Nephron progenitor cell (in vitro differentiated cells): ENCODE data around the gene ZFP36L1.
A peak's percentile ranks its signal among the peaks of the same experiment; 100 is the strongest.

Experiments
- DNase-seq: peaks from one replicate; pipeline ENCODE4 v3.0.0; 2021
- H3K27ac Mint-ChIP-seq: 2 replicates; pipeline ENCODE4 v1.8.0; 2021; ENCODE audit warnings: mild to moderate bottlenecking, moderate library complexity, mixed read lengths
- H3K27me3 Mint-ChIP-seq: 2 replicates; pipeline ENCODE4 v1.8.0; 2021; ENCODE audit warnings: mild to moderate bottlenecking, low read depth, mixed read lengths; ENCODE audit not compliant: poor library complexity
- H3K36me3 Mint-ChIP-seq: 2 replicates; pipeline ENCODE4 v1.8.0; 2021; ENCODE audit warnings: low read depth, mixed read lengths
- H3K4me1 Mint-ChIP-seq: 2 replicates; pipeline ENCODE4 v1.8.0; 2021; ENCODE audit warnings: mixed read lengths
- H3K4me3 Mint-ChIP-seq: 2 replicates; pipeline ENCODE4 v1.8.0; 2021; ENCODE audit warnings: mild to moderate bottlenecking, moderate library complexity, mixed read lengths
- H3K9me3 Mint-ChIP-seq: 2 replicates; pipeline ENCODE4 v1.8.0; 2021; ENCODE audit warnings: mild to moderate bottlenecking, moderate library complexity, mixed read lengths
- TF ChIP-seq, protein P1 (sequence below): fragments of 200-600 bp; sonication (generic); IDR thresholded peaks from 2 replicates; pipeline ENCODE4 v1.5.0; 2021; ENCODE audit warnings: antibody characterized with exemption

Gene ZFP36L1, protein sequence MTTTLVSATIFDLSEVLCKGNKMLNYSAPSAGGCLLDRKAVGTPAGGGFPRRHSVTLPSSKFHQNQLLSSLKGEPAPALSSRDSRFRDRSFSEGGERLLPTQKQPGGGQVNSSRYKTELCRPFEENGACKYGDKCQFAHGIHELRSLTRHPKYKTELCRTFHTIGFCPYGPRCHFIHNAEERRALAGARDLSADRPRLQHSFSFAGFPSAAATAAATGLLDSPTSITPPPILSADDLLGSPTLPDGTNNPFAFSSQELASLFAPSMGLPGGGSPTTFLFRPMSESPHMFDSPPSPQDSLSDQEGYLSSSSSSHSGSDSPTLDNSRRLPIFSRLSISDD

DNA sequence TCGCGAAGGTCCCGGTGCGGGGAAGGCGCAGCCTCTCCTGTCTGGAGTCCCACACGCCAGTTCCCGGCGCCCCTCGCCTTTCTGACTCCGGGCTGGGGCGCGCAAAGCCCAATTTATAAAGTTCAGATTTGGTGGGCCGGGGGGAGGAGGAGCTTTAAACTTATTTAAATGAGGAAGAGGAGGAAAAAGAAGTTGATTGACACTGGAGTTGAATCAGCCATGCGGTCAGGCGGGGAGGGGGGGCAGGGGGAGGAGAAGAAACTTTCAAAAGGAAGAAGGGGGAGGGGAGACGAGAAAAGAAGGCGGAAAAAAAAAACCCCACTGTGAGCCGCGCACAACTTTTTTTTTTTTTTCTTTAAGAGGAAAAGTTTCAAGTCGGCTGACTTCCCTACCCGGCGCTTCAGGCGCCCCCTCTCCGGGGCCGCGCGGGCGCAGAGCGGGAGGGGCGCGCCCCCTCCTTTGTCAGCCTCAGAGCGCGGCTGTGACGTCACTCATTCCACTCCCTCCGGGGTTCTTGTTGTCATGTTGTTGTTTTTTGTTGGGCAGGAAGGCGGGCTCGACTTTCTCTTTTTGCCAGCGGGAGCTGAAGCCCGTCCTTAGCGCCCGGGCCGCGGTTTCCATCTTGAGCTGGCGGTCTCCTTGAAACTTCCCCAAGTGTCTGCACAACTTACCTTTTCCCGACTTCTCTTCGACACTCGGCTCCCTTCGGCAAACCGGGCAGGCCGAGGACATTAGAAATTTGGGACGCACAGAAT, at the start of gene ZFP36L1:
ZFP36L1 (minus strand) TSS at position 89 of the 755 bp plus-strand sequence. CDS start 129 bp downstream, outside the sequence.
- H3K27ac Mint-ChIP-seq: peak within 1 kb of the TSS; percentile 100
- TF ChIP-seq, protein P1, sequence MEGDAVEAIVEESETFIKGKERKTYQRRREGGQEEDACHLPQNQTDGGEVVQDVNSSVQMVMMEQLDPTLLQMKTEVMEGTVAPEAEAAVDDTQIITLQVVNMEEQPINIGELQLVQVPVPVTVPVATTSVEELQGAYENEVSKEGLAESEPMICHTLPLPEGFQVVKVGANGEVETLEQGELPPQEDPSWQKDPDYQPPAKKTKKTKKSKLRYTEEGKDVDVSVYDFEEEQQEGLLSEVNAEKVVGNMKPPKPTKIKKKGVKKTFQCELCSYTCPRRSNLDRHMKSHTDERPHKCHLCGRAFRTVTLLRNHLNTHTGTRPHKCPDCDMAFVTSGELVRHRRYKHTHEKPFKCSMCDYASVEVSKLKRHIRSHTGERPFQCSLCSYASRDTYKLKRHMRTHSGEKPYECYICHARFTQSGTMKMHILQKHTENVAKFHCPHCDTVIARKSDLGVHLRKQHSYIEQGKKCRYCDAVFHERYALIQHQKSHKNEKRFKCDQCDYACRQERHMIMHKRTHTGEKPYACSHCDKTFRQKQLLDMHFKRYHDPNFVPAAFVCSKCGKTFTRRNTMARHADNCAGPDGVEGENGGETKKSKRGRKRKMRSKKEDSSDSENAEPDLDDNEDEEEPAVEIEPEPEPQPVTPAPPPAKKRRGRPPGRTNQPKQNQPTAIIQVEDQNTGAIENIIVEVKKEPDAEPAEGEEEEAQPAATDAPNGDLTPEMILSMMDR: no peak
- peaks cover 63% of the 10 kb centered on the region for H3K4me1 Mint-ChIP-seq
- H3K36me3 Mint-ChIP-seq: peaks cover 43% of the 10 kb centered on the region
- H3K4me3 Mint-ChIP-seq: peak within 1 kb of the TSS; percentile 98
- peak; percentile 89 for DNase-seq
- no peaks in the 10 kb centered on the region for H3K9me3 Mint-ChIP-seq
- peaks cover 6% of the 10 kb centered on the region for H3K27me3 Mint-ChIP-seq

DNA sequence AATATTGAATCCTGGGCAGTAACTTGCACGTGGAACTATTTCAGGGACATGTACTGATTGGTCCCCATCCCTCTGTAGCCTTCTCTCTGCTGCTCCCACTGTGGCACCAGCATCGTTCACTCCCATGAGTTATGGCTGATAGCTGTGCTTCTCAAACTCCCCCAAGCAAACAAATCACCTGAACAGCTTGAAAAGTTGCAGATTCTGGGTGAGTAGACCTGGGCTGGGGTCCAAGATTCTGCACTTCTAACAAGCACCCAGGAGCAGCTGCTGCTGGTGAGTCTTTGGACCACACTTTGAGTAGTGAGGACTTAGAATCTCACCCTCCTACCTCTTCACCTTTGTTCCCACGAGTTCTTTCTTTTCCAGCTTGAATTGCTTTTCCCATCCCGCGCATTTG, 49.4 kb upstream of the ZFP36L1 start:
- Mint-ChIP-seq H3K4me1 (peaks cover 29% of the 10 kb centered on the region), H3K27me3 (no peaks in the 10 kb centered on the region), H3K4me3 (no peak overlapping the region), H3K27ac (peak overlapping the region; percentile 2), H3K9me3 (peaks cover 29% of the 10 kb centered on the region), H3K36me3 (peaks cover 15% of the 10 kb centered on the region)
- TF ChIP-seq, protein P1: no peak
- DNase-seq: no peak

DNA sequence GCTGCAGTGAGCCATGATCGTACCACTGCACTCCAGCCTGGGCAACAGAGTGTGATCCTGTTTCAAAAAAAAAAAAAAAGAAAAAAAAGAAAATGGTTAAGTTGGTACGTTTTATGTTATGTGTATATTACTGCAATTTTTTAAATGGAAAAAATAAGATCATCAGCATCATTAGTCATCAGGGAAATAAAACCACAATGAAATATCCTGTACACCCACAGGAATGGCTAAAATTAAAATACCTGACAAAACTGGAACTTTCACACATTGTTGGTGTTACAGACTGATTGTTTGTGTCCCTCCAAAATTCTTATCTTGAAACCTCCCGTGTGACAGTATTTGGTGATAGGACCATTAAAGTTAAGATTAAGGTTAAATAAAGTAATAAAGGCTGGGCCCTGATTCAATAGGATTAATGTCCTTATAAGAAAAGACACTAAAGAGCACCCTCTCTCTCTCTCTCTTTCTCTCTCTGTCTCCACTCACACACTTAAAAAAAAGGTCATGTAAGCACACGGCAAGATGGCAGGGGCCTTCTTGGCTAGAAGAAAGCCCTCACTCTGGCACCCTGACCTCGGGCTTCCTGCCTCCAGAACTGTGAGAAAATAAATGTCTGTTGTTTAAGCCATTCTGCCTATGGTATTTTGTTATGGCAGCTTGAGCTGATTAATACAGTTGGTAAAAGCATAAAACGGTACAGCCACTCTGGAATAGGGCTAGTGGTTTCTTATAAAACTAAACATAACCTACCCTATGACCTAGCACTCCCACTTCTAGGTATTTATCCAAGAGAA, 48.3 kb upstream of the ZFP36L1 start:
- H3K27me3 Mint-ChIP-seq: no peaks in the 10 kb centered on the region
- no peak overlapping the region for H3K4me3 Mint-ChIP-seq
- TF ChIP-seq, protein P1: no peak
- peaks cover 40% of the 10 kb centered on the region for H3K9me3 Mint-ChIP-seq
- H3K36me3 Mint-ChIP-seq: peaks cover 24% of the 10 kb centered on the region
- peaks cover 29% of the 10 kb centered on the region for H3K4me1 Mint-ChIP-seq
- no peak overlapping the region for H3K27ac Mint-ChIP-seq
- no peak for DNase-seq

DNA sequence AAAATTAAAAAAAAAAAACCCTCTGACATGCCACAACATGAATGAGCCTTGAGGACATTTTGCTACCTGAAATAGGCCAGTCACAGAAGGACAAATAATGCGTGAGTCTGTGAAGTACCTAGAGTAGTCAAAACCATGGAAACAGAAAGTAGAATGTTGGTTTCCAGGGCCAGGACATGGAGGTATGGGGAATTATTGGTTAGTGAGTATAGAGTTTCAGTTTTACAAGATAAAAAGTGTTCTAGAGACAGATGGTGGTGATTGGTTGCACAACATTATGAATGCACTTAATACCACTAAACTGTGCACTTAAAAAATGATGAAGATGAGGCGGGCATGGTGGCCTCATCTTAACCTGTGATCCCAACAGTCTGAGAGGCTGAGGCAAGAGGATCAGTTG, 47.6 kb upstream of the ZFP36L1 start:
- peaks cover 29% of the 10 kb centered on the region for H3K4me1 Mint-ChIP-seq
- no peaks in the 10 kb centered on the region for H3K27me3 Mint-ChIP-seq
- H3K9me3 Mint-ChIP-seq: peaks cover 48% of the 10 kb centered on the region
- no peak overlapping the region for H3K27ac Mint-ChIP-seq
- H3K4me3 Mint-ChIP-seq: no peak overlapping the region
- no peak for DNase-seq
- H3K36me3 Mint-ChIP-seq: peaks cover 32% of the 10 kb centered on the region
- TF ChIP-seq, protein P1: no peak

DNA sequence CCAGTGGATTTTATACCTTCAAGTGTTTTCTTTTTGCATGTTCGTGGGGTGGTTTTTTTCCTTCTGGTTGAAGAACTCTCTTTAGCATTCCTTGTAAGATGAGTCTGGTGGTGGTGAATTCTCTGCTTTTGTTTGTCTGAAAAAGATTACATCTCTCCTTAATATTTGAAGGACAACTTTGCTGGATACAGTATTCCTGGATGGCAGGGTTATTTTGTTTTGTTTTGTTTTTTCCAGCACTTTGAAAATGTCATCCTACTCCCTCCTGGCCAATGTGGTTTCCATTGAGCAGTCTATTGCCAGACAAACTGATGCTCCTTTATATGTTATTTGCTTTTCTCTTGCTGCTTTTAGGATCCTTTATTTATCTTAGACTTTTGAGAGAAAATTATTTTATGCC, 43.2 kb upstream of the ZFP36L1 start:
- Mint-ChIP-seq H3K4me3 (no peak overlapping the region), H3K27ac (no peak overlapping the region), H3K27me3 (peaks cover 5% of the 10 kb centered on the region), H3K9me3 (peaks cover 70% of the 10 kb centered on the region), H3K4me1 (peaks cover under 1% of the 10 kb centered on the region), H3K36me3 (peaks cover 52% of the 10 kb centered on the region)
- DNase-seq: no peak
- TF ChIP-seq, protein P1: no peak
